Mucosa of rectum (tissue), 2 donors: ENCODE data around the gene ARHGDIG.

Source experiments
- H3K27ac ChIP-seq, 2 donors: one replicate each; pipeline ENCODE4 v1.7.0; 2013; ENCODE audit warnings: inconsistent platforms in 2 of 2, low read depth in 2 of 2, low read length in 2 of 2
- H3K27me3 ChIP-seq, 2 donors: one replicate each; pipeline ENCODE4 v1.7.0; 2013; ENCODE audit warnings: low read length in 2 of 2; ENCODE audit not compliant: control insufficient read depth in 2 of 2, insufficient read depth in 2 of 2
- H3K36me3 ChIP-seq, 2 donors: one replicate each; pipeline ENCODE4 v1.7.0; 2013; ENCODE audit warnings: low read length in 2 of 2; ENCODE audit not compliant: control insufficient read depth in 2 of 2, insufficient read depth in 2 of 2
- H3K4me1 ChIP-seq, 2 donors: one replicate each; pipeline ENCODE4 v1.7.0; 2013; ENCODE audit warnings: low read length in 2 of 2, mild to moderate bottlenecking in 1 of 2; ENCODE audit not compliant: control insufficient read depth in 2 of 2, insufficient read depth in 2 of 2
- H3K4me3 ChIP-seq, 2 donors: one replicate each; pipeline ENCODE4 v1.7.0; 2013; ENCODE audit warnings: low read length in 2 of 2
- H3K9ac ChIP-seq, 2 donors: one replicate each; pipeline ENCODE4 v1.7.0; 2013; ENCODE audit warnings: low read length in 2 of 2, low read depth in 1 of 2, mild to moderate bottlenecking in 1 of 2
- H3K9me3 ChIP-seq, 2 donors: one replicate each; pipeline ENCODE4 v1.7.0; 2013; ENCODE audit warnings: low read length in 2 of 2; ENCODE audit not compliant: control insufficient read depth in 2 of 2
- donor health status: healthy.
- donor health status: Normal muscosa, but diverticular disease.

ARHGDIG gene

GRCh38 chr16:309476-309875 lies 29.1 kb downstream of the ARHGDIG start:
- no peak overlapping the region for H3K4me3 ChIP-seq
- peaks cover 41 to 48% of the 10 kb centered on the region in 2 donors for H3K36me3 ChIP-seq
- H3K4me1 ChIP-seq, result no peaks in the 10 kb centered on the region
- no peak overlapping the region for H3K9ac ChIP-seq
- H3K9me3 ChIP-seq, result no peaks in the 10 kb centered on the region
- no peak overlapping the region for H3K27ac ChIP-seq
- H3K27me3 ChIP-seq, result no peaks in the 10 kb centered on the region

GRCh38 chr16:311725-312124 lies 31.3 kb downstream of the ARHGDIG start:
- H3K9me3 ChIP-seq, result no peaks in the 10 kb centered on the region
- H3K27ac ChIP-seq, result no peak overlapping the region
- peaks cover 37 to 44% of the 10 kb centered on the region in 2 donors for H3K36me3 ChIP-seq
- no peaks in the 10 kb centered on the region for H3K4me1 ChIP-seq
- H3K4me3 ChIP-seq, result no peak overlapping the region
- H3K9ac ChIP-seq, result no peak overlapping the region
- H3K27me3 ChIP-seq, result no peaks in the 10 kb centered on the region

GRCh38 chr16:314351-314750 lies 34.0 kb downstream of the ARHGDIG start:
- Histone ChIP-seq H3K4me1 (no peaks in the 10 kb centered on the region), H3K4me3 (no peak overlapping the region), H3K27me3 (no peaks in the 10 kb centered on the region), H3K27ac (no peak overlapping the region), H3K36me3 (peaks cover 27 to 46% of the 10 kb centered on the region in 2 donors), H3K9ac (no peak overlapping the region), H3K9me3 (no peaks in the 10 kb centered on the region)

- Histone ChIP-seq H3K9ac (no peak overlapping the region), H3K27ac (no peak overlapping the region), H3K27me3 (no peaks in the 10 kb centered on the region), H3K4me3 (no peak overlapping the region), H3K4me1 (no peaks in the 10 kb centered on the region), H3K36me3 (peaks cover 25 to 44% of the 10 kb centered on the region in 2 donors), H3K9me3 (no peaks in the 10 kb centered on the region)
These were observed 34.5 kb downstream of the ARHGDIG start for GRCh38 chr16:314795-315299.

GRCh38 chr16:316741-317464 lies 36.5 kb downstream of the ARHGDIG start:
- no peak overlapping the region for H3K9ac ChIP-seq
- no peak overlapping the region for H3K27ac ChIP-seq
- H3K4me1 ChIP-seq, result no peaks in the 10 kb centered on the region
- H3K36me3 ChIP-seq, result peaks cover 25 to 40% of the 10 kb centered on the region in 2 donors
- no peaks in the 10 kb centered on the region for H3K27me3 ChIP-seq
- H3K9me3 ChIP-seq, result no peaks in the 10 kb centered on the region
- H3K4me3 ChIP-seq, result no peak overlapping the region

GRCh38 chr16:317583-317982 lies 37.2 kb downstream of the ARHGDIG start:
- no peak overlapping the region for H3K4me3 ChIP-seq
- no peak overlapping the region for H3K27ac ChIP-seq
- H3K36me3 ChIP-seq, result peaks cover 25 to 39% of the 10 kb centered on the region in 2 donors
- H3K9me3 ChIP-seq, result no peaks in the 10 kb centered on the region
- H3K27me3 ChIP-seq, result no peaks in the 10 kb centered on the region
- no peaks in the 10 kb centered on the region for H3K4me1 ChIP-seq
- H3K9ac ChIP-seq, result no peak overlapping the region

GRCh38 chr16:318628-319027 lies 38.2 kb downstream of the ARHGDIG start:
- H3K9ac ChIP-seq, result no peak overlapping the region
- H3K36me3 ChIP-seq, result peaks cover 18 to 30% of the 10 kb centered on the region in 2 donors
- H3K9me3 ChIP-seq, result no peaks in the 10 kb centered on the region
- H3K4me3 ChIP-seq, result no peak overlapping the region
- H3K4me1 ChIP-seq, result peaks cover 0 to under 1% of the 10 kb centered on the region in 2 donors
- no peaks in the 10 kb centered on the region for H3K27me3 ChIP-seq
- H3K27ac ChIP-seq, result no peak overlapping the region

GRCh38 chr16:320206-320605 lies 39.8 kb downstream of the ARHGDIG start:
- Histone ChIP-seq H3K9ac (no peak overlapping the region), H3K4me1 (peaks cover 11 to 15% of the 10 kb centered on the region in 2 donors), H3K27ac (no peak overlapping the region), H3K36me3 (peaks cover 9 to 19% of the 10 kb centered on the region in 2 donors), H3K9me3 (no peaks in the 10 kb centered on the region), H3K27me3 (no peaks in the 10 kb centered on the region), H3K4me3 (no peak overlapping the region)

- Histone ChIP-seq H3K9me3 (no peaks in the 10 kb centered on the region), H3K36me3 (peaks cover 9 to 19% of the 10 kb centered on the region in 2 donors), H3K4me1 (peaks cover 19 to 24% of the 10 kb centered on the region in 2 donors), H3K9ac (no peak overlapping the region), H3K27me3 (no peaks in the 10 kb centered on the region), H3K27ac (no peak overlapping the region), H3K4me3 (no peak overlapping the region)
These were observed 41.1 kb downstream of the ARHGDIG start for GRCh38 chr16:321532-321931.

- Histone ChIP-seq H3K4me3 (no peak overlapping the region), H3K4me1 (peaks cover 26 to 32% of the 10 kb centered on the region in 2 donors), H3K27me3 (no peaks in the 10 kb centered on the region), H3K9me3 (no peaks in the 10 kb centered on the region), H3K27ac (no peak overlapping the region), H3K36me3 (peaks cover 9 to 17% of the 10 kb centered on the region in 2 donors), H3K9ac (no peak overlapping the region)
These were observed 42.2 kb downstream of the ARHGDIG start for GRCh38 chr16:322476-323143.
